B cell (primary cell): Measurements from ENCODE around the gene WDR13.

Experiments used
- EZH2 ChIP-seq: IDR thresholded peaks from 2 replicates; pipeline ENCODE4 v1.6.1; 2012; ENCODE audit warnings: borderline replicate concordance, low read depth, mild to moderate bottlenecking, moderate library complexity, low read length; ENCODE audit not compliant: insufficient read depth, poor library complexity, severe bottlenecking
- TF ChIP-seq, protein P1 (sequence below): fragments of 200-600 bp; IDR thresholded peaks from one replicate; pipeline ENCODE4 v1.8.0; 2022; ENCODE audit warnings: antibody characterized with exemption, mild to moderate bottlenecking

DNA sequence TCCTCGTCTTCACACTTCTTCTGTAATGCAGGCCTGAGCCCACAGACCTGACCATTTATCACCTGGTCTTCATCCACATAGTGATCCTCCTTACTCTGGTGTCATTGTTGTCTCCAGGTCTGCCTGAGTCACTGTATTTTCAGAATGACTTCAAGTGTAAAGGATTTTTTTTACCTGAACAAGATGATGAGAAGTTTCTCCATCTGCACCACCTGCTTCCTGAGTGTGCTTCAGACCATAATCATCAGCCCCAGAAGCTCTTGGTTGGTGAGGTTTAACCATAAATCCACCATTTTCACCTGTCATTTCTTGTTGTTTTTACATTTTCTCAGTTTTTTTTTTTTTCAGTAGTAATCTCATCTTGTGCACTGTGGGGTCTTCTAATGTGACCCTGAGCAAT is 39.0 kb downstream of the WDR13 start:
- TF ChIP-seq, protein P1, sequence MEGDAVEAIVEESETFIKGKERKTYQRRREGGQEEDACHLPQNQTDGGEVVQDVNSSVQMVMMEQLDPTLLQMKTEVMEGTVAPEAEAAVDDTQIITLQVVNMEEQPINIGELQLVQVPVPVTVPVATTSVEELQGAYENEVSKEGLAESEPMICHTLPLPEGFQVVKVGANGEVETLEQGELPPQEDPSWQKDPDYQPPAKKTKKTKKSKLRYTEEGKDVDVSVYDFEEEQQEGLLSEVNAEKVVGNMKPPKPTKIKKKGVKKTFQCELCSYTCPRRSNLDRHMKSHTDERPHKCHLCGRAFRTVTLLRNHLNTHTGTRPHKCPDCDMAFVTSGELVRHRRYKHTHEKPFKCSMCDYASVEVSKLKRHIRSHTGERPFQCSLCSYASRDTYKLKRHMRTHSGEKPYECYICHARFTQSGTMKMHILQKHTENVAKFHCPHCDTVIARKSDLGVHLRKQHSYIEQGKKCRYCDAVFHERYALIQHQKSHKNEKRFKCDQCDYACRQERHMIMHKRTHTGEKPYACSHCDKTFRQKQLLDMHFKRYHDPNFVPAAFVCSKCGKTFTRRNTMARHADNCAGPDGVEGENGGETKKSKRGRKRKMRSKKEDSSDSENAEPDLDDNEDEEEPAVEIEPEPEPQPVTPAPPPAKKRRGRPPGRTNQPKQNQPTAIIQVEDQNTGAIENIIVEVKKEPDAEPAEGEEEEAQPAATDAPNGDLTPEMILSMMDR: no peak
- no peak for TF ChIP-seq EZH2
